Osteoblast (primary cell): ENCODE measurements around the gene ZNRF2. TPM values are rescaled to one million over a fixed set of nuclear protein-coding genes. Genes with fewer than 3 reads are reported as not detected.

Source experiments
- DNase-seq: peaks from one replicate; pipeline ENCODE4 v3.0.0; 2011; ENCODE audit warnings: low spot score, mixed read lengths; ENCODE audit not compliant: insufficient read length; ENCODE audit errors: missing footprints
- H2AFZ ChIP-seq: 2 replicates; pipeline ENCODE4 v1.6.0; 2011; ENCODE audit warnings: mild to moderate bottlenecking, low read length
- H3K27ac ChIP-seq: 2 replicates; pipeline ENCODE4 v1.5.1; 2011; ENCODE audit warnings: mild to moderate bottlenecking, low read depth, low read length, moderate library complexity
- H3K27me3 ChIP-seq: 2 replicates; pipeline ENCODE4 v1.6.0; 2012; ENCODE audit warnings: mild to moderate bottlenecking, control low read depth, inconsistent platforms, low read length, moderate library complexity; ENCODE audit not compliant: insufficient read depth
- H3K36me3 ChIP-seq: 2 replicates; pipeline ENCODE4 v1.5.1; 2011; ENCODE audit warnings: mild to moderate bottlenecking, low read length, control low read depth, moderate library complexity; ENCODE audit not compliant: insufficient read depth
- H3K4me1 ChIP-seq: 2 replicates; pipeline ENCODE4 v1.5.1; 2011; ENCODE audit warnings: mild to moderate bottlenecking, low read length, control low read depth, moderate library complexity; ENCODE audit not compliant: insufficient read depth
- H3K4me2 ChIP-seq: 2 replicates; pipeline ENCODE4 v1.6.0; 2011; ENCODE audit warnings: mild to moderate bottlenecking, low read length; ENCODE audit not compliant: insufficient read depth
- H3K4me3 ChIP-seq: fragments of 200-600 bp; sonication (generic); 3 replicates; pipeline ENCODE4 v1.5.1; 2012; ENCODE audit warnings: mild to moderate bottlenecking, low read length, inconsistent platforms; ENCODE audit not compliant: insufficient read depth
- H3K79me2 ChIP-seq: 2 replicates; pipeline ENCODE4 v1.6.0; 2012; ENCODE audit warnings: mild to moderate bottlenecking, low read length, control low read depth, inconsistent platforms; ENCODE audit not compliant: insufficient read depth
- H3K9me3 ChIP-seq: 2 replicates; pipeline ENCODE4 v1.5.1; 2011; ENCODE audit warnings: low read depth, low read length, control low read depth
- H4K20me1 ChIP-seq: 2 replicates; pipeline ENCODE4 v1.6.0; 2012; ENCODE audit warnings: mild to moderate bottlenecking, low read length, control low read depth; ENCODE audit not compliant: insufficient read depth
- total RNA-seq: library from RNA; depleted of rRNA; stranded (reverse); fragments of >200 nt; gene quantifications from 2 replicates; pipeline ENCODE4 v1.2.3, GENCODE V29; 2012
- TF ChIP-seq, protein P1 (sequence below): IDR thresholded peaks from 2 replicates; pipeline ENCODE4 v1.5.1; 2011; ENCODE audit warnings: mild to moderate bottlenecking, low read depth, low read length, moderate library complexity; ENCODE audit errors: extremely low read depth

ZNRF2 gene
- total RNA-seq, 1 donor: 12.7 TPM

DNA sequence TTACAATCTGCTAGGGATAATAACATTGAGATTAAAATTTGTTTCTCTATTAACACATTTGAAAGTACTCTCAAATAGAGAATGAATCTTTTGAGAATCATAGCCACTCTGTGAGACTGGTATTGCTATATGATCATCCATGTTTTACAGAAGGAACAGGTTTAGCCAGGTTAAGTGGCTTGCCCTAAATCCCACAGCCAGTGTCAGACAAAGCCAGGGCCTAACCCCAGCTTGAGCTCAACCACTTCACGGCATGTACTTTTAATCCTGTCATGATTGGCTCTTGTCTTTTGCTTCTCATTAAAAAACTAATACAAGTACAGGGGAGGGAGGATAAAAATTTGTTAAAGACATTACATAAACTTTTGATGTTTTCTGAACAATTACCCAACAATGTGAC lies 3.8 kb upstream of the ZNRF2 start:
- Histone ChIP-seq H2AFZ (no peak overlapping the region), H3K36me3 (no peaks in the 10 kb centered on the region), H3K27me3 (no peaks in the 10 kb centered on the region), H3K4me1 (peaks cover 3% of the 10 kb centered on the region), H4K20me1 (no peaks in the 10 kb centered on the region), H3K4me2 (no peak overlapping the region), H3K4me3 (no peak overlapping the region), H3K27ac (no peak overlapping the region), H3K9me3 (no peaks in the 10 kb centered on the region), H3K79me2 (no peaks in the 10 kb centered on the region)
- TF ChIP-seq, protein P1, sequence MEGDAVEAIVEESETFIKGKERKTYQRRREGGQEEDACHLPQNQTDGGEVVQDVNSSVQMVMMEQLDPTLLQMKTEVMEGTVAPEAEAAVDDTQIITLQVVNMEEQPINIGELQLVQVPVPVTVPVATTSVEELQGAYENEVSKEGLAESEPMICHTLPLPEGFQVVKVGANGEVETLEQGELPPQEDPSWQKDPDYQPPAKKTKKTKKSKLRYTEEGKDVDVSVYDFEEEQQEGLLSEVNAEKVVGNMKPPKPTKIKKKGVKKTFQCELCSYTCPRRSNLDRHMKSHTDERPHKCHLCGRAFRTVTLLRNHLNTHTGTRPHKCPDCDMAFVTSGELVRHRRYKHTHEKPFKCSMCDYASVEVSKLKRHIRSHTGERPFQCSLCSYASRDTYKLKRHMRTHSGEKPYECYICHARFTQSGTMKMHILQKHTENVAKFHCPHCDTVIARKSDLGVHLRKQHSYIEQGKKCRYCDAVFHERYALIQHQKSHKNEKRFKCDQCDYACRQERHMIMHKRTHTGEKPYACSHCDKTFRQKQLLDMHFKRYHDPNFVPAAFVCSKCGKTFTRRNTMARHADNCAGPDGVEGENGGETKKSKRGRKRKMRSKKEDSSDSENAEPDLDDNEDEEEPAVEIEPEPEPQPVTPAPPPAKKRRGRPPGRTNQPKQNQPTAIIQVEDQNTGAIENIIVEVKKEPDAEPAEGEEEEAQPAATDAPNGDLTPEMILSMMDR: no peak
- no peak for DNase-seq

DNA sequence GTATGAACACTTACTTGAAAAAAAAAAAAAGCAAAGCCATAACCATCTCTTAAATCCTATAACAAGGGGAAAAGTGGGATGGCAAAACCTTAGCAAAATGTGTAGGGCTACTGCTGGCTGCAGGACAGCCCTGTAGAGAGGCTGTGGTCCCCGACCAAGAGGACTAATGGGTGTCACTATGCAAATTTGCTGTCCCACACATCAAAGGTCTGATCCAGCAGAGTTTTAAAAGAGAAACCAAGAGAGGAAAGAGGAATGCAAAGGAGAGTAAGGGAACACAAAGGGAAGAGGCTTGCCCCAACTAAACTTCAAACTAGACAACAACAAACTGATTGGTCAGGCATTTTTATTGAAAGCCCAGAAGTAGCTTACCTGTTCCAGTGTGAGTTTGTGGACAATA lies 3.1 kb upstream of the ZNRF2 start:
- Histone ChIP-seq H3K4me2 (no peak overlapping the region), H3K36me3 (no peaks in the 10 kb centered on the region), H3K79me2 (no peaks in the 10 kb centered on the region), H3K9me3 (no peaks in the 10 kb centered on the region), H2AFZ (no peak overlapping the region), H4K20me1 (no peaks in the 10 kb centered on the region), H3K4me1 (peaks cover 4% of the 10 kb centered on the region), H3K27me3 (no peaks in the 10 kb centered on the region), H3K27ac (no peak overlapping the region), H3K4me3 (no peak overlapping the region)
- TF ChIP-seq, protein P1: no peak
- no peak for DNase-seq

DNA sequence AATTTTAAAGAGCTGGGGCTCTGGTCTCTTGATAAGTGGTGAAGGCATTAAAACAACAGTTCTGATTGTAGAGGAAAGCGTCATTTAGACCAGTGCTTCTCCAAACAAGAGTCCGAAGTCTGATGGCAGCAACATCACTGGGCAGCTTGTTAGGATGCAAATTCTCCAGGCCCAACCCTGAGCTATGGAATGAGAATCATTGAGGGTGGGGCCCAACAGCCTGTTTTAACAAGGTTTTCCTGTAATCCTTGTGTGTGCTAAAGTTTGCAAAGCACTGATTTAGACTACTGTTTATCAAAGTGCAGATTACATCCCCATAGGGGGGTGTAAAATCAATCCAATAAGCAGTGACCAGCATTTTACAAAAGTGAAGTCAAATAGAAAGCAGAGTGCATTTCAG lies 2.6 kb upstream of the ZNRF2 start:
- H3K4me1 ChIP-seq: peaks cover 9% of the 10 kb centered on the region
- H2AFZ ChIP-seq: no peak overlapping the region
- no peak overlapping the region for H3K4me2 ChIP-seq
- no peak overlapping the region for H3K4me3 ChIP-seq
- no peak overlapping the region for H3K27ac ChIP-seq
- DNase-seq: no peak
- no peaks in the 10 kb centered on the region for H3K27me3 ChIP-seq
- H3K79me2 ChIP-seq: peaks cover 4% of the 10 kb centered on the region
- TF ChIP-seq, protein P1: no peak
- H4K20me1 ChIP-seq: no peaks in the 10 kb centered on the region
- no peaks in the 10 kb centered on the region for H3K36me3 ChIP-seq
- no peaks in the 10 kb centered on the region for H3K9me3 ChIP-seq

DNA sequence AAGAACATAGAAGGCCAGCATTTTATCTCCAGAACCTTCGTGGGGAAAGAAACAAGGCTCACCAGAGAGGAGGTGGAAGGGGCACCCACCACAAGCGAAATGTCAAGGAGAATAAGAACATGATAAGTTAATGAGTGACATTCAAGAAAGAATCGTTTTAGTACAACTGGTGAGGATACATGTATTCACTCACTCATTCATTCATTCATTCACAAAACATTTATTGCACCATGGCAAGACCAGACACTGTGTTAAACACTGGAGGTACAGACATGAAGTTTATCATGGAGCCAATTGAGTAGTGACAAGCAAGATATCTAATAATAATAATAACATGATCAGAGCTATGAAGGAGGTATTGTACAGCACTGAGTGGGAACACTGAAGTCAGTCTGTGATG lies 1.7 kb upstream of the ZNRF2 start:
- Histone ChIP-seq H3K9me3 (no peaks in the 10 kb centered on the region), H3K27me3 (no peaks in the 10 kb centered on the region), H3K27ac (no peak overlapping the region), H3K4me1 (peaks cover 14% of the 10 kb centered on the region), H2AFZ (no peak overlapping the region), H3K4me3 (no peak overlapping the region), H3K79me2 (peaks cover 10% of the 10 kb centered on the region), H4K20me1 (no peaks in the 10 kb centered on the region), H3K36me3 (no peaks in the 10 kb centered on the region), H3K4me2 (no peak overlapping the region)
- TF ChIP-seq, protein P1: no peak
- no peak for DNase-seq
